Ovary (tissue), 3 donors: Measurements from ENCODE around the gene EEF1G.

Experiments used
- CTCF ChIP-seq, 3 donors: fragments of 450-650 bp in 2 of 3; fragments of 200-600 bp in 1 of 3; IDR thresholded peaks; one replicate each; pipeline versions ENCODE4 v1.5.1 to v1.8.0; 2016 to 2022; ENCODE audit warnings: antibody characterized with exemption in 3 of 3, mild to moderate bottlenecking in 1 of 3
- POLR2A ChIP-seq: fragments of 450-650 bp; IDR thresholded peaks from one replicate; pipeline ENCODE4 v1.6.1; 2017; ENCODE audit warnings: antibody characterized with exemption, mild to moderate bottlenecking, moderate library complexity
- donor health status: DM: no; HTN: no; CAD: no.

GRCh38 chr11:62601122-62601371, 27.4 kb upstream of the EEF1G start:
- no peak for TF ChIP-seq CTCF (IDR thresholded peaks at IDR 0.05)
- TF ChIP-seq POLR2A = no peak
